Upper lobe of left lung (tissue), 4 donors: ENCODE measurements around the gene FBXW11.

Source experiments
- EP300 ChIP-seq, 4 donors: sonication (generic); formaldehyde crosslinking; IDR thresholded peaks; one replicate each; pipeline ENCODE4 v1.5.1; 2017; ENCODE audit warnings: antibody characterized with exemption in 4 of 4, control low read depth in 2 of 4
- POLR2A ChIP-seq, 4 donors: fragments of 450-650 bp; IDR thresholded peaks; one replicate each; pipeline ENCODE4 v1.5.1; 2016 to 2017; ENCODE audit warnings: antibody characterized with exemption in 4 of 4, mild to moderate bottlenecking in 2 of 4
- TF ChIP-seq, protein P1 (sequence below), 6 experiments: fragments of 450-650 bp in 4 of 6; fragments of 200-600 bp in 2 of 6; sonication (generic) in 2 of 6; IDR thresholded peaks; one replicate each; pipeline ENCODE4 v1.5.1; 2016 to 2019; ENCODE audit warnings: antibody characterized with exemption in 6 of 6

DNA sequence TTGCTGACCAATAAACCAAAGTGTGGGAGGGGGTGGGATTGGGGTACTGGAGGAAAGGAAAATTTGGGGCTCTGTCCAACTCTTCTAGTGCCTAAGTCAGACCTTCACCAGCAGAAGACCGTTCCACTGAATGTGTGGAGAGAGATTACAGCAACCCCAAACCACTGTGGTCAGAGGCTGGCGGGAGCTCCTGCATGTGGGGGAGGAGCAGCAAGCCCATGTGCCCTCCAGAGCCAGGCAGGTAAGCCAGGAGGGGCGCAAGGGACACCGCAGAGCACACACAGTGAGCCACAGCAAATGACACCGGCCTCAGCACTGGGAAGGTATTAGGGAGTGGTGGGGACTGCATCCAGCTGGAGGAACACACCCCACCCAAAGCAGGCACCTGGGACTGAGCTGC lies 158.0 kb downstream of the FBXW11 start:
- TF ChIP-seq POLR2A (IDR thresholded peaks at IDR 0.05) (no peak), EP300 (IDR thresholded peaks at IDR 0.05) (no peak)
- TF ChIP-seq, protein P1, sequence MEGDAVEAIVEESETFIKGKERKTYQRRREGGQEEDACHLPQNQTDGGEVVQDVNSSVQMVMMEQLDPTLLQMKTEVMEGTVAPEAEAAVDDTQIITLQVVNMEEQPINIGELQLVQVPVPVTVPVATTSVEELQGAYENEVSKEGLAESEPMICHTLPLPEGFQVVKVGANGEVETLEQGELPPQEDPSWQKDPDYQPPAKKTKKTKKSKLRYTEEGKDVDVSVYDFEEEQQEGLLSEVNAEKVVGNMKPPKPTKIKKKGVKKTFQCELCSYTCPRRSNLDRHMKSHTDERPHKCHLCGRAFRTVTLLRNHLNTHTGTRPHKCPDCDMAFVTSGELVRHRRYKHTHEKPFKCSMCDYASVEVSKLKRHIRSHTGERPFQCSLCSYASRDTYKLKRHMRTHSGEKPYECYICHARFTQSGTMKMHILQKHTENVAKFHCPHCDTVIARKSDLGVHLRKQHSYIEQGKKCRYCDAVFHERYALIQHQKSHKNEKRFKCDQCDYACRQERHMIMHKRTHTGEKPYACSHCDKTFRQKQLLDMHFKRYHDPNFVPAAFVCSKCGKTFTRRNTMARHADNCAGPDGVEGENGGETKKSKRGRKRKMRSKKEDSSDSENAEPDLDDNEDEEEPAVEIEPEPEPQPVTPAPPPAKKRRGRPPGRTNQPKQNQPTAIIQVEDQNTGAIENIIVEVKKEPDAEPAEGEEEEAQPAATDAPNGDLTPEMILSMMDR (IDR thresholded peaks at IDR 0.05), result no peak
